Measurements from ENCODE around the gene ADRA1B.

ADRA1B gene

DNA sequence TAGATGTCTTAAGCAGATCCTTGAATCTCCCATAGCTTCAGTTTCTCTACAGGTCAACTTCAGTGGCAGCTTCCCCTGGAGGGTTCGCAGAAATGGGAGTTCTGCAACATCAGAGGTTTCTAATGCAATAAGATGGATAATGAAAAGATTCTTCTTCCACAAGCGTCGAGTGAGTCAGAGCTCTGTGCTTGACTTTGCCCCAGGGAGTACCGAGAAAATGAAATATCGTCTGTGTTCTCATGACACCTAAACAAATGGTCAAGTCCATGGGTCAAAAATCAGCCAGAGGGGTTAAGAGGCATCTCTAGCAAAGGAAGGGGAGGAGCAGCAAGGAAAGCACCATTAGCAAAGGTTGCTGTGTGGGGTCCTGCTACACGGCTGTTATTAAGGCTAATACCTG lies 3.2 kb upstream of the ADRA1B start:
- H3K9ac ChIP-seq (ENCODE audit: insufficient read length, low read depth), result no peak overlapping the region
- TF ChIP-seq ZNF274 (IDR thresholded peaks at IDR 0.05; ENCODE audit: low read depth, low read length), result no peak
- TF ChIP-seq SUZ12 (IDR thresholded peaks at IDR 0.05; ENCODE audit: extremely low read depth, insufficient read depth, insufficient read length), result no peak
- TF ChIP-seq YY1 (IDR thresholded peaks at IDR 0.05; ENCODE audit: insufficient read depth, insufficient read length), result no peak
- DNase-seq (ENCODE audit: low read depth, low spot score), result no peak
- peaks cover 32% of the 10 kb centered on the region for H3K27me3 ChIP-seq (ENCODE audit: insufficient read depth, insufficient read length)
- no peaks in the 10 kb centered on the region for H3K36me3 ChIP-seq (ENCODE audit: insufficient read depth, insufficient read length, low read length)
- no peaks in the 10 kb centered on the region for H3K4me1 ChIP-seq (ENCODE audit: insufficient read depth, insufficient read length)
- no peak overlapping the region for H3K4me3 ChIP-seq (ENCODE audit: insufficient read length, low read depth)
- H3K9me3 ChIP-seq (ENCODE audit: insufficient read depth, low read length), result 0 out of 2 replicates have a peak, but pooled peaks cover 8% of the 10 kb centered on the region

DNA sequence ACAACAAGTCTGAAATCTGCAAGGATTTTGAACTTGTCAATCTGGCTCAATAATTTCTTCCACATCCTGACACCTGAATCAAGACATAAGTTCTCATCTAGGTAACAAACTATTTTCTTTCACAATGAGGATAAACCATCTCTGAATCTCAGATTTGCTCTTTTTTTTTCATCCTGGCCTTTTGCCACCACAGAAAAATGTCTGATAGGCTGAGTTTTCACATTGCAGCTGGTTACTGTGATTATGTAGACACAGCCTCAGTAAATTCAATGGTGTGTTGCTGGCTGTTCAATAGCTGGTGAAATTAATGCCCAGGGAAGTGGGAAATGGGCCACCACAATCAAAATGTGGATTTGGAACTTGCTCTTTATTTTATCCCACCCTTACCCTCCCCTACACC lies 2.8 kb upstream of the ADRA1B start:
- no peak overlapping the region for H3K9ac ChIP-seq (ENCODE audit: insufficient read length, low read depth)
- H3K9me3 ChIP-seq (ENCODE audit: insufficient read depth, low read length), result peaks cover 12% of the 10 kb centered on the region
- H3K27me3 ChIP-seq (ENCODE audit: insufficient read depth, insufficient read length), result peaks cover 32% of the 10 kb centered on the region
- no peaks in the 10 kb centered on the region for H3K4me1 ChIP-seq (ENCODE audit: insufficient read depth, insufficient read length)
- H3K36me3 ChIP-seq (ENCODE audit: insufficient read depth, insufficient read length, low read length), result no peaks in the 10 kb centered on the region
- no peak overlapping the region for H3K4me3 ChIP-seq (ENCODE audit: insufficient read length, low read depth)
- no peak for DNase-seq (ENCODE audit: low read depth, low spot score)
- TF ChIP-seq SUZ12 (IDR thresholded peaks at IDR 0.05; ENCODE audit: extremely low read depth, insufficient read depth, insufficient read length) (no peak), ZNF274 (IDR thresholded peaks at IDR 0.05; ENCODE audit: low read depth, low read length) (no peak), YY1 (IDR thresholded peaks at IDR 0.05; ENCODE audit: insufficient read depth, insufficient read length) (no peak)

GRCh38 chr5:159916841-159917761 lies 819 bp downstream of the ADRA1B start:
- DNase-seq (ENCODE audit: low read depth, low spot score), result no peak
- Histone ChIP-seq H3K36me3 (ENCODE audit: insufficient read depth, insufficient read length, low read length) (no peaks in the 10 kb centered on the region), H3K27me3 (ENCODE audit: insufficient read depth, insufficient read length) (peaks cover 32% of the 10 kb centered on the region), H3K4me3 (ENCODE audit: insufficient read length, low read depth) (peak overlapping the region; percentile 39), H3K4me1 (ENCODE audit: insufficient read depth, insufficient read length) (no peaks in the 10 kb centered on the region), H3K9me3 (ENCODE audit: insufficient read depth, low read length) (peaks cover 17% of the 10 kb centered on the region), H3K9ac (ENCODE audit: insufficient read length, low read depth) (peak overlapping the region; percentile 68)
- TF ChIP-seq SUZ12 (IDR thresholded peaks at IDR 0.05; ENCODE audit: extremely low read depth, insufficient read depth, insufficient read length) (no peak), ZNF274 (IDR thresholded peaks at IDR 0.05; ENCODE audit: low read depth, low read length) (no peak), YY1 (IDR thresholded peaks at IDR 0.05; ENCODE audit: insufficient read depth, insufficient read length) (no peak)

DNA sequence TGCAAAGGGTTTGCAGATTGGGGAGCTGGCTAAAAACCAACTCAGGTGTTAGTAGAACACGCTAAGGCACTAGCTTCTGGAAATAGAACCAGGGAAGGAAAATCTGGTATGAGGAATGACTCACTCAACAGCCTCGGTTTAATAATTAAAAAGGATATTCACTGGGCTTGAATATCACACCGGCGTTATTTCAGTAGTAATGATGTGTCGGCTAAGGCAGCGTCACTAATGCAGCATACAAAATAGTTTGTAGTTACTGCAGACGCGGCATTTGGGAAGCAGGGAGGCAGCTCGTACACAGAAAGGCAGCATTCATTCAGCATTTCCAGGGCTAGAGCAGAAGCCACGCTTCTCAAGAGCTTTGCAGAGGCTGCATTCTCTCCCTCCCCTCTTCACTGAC lies 1.7 kb downstream of the ADRA1B start:
- Histone ChIP-seq H3K4me1 (ENCODE audit: insufficient read depth, insufficient read length) (no peaks in the 10 kb centered on the region), H3K4me3 (ENCODE audit: insufficient read length, low read depth) (no peak overlapping the region), H3K36me3 (ENCODE audit: insufficient read depth, insufficient read length, low read length) (no peaks in the 10 kb centered on the region), H3K9ac (ENCODE audit: insufficient read length, low read depth) (no peak overlapping the region), H3K9me3 (ENCODE audit: insufficient read depth, low read length) (peaks cover 17% of the 10 kb centered on the region), H3K27me3 (ENCODE audit: insufficient read depth, insufficient read length) (peaks cover 32% of the 10 kb centered on the region)
- no peak for DNase-seq (ENCODE audit: low read depth, low spot score)
- TF ChIP-seq YY1 (IDR thresholded peaks at IDR 0.05; ENCODE audit: insufficient read depth, insufficient read length) (no peak), SUZ12 (IDR thresholded peaks at IDR 0.05; ENCODE audit: extremely low read depth, insufficient read depth, insufficient read length) (no peak), ZNF274 (IDR thresholded peaks at IDR 0.05; ENCODE audit: low read depth, low read length) (no peak)

DNA sequence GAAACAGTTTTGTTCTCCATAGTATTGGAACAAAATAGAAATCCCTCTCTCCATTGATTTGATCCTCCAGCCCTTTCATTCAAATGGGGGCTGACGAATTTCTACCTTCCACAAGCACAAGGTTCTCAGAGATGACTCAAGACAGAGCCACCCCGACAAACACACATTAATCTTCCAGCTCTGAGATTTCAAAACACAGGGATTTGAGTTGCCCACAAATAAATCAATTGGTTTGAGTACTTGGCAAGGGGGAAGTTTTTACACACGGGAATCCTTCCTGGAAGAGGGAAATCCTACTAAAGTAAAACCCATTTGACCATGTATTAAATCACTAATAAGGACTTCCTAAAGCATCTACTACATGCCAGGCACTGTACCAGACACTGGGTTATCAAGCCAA lies 5.4 kb downstream of the ADRA1B start:
- peaks cover 17% of the 10 kb centered on the region for H3K9me3 ChIP-seq (ENCODE audit: insufficient read depth, low read length)
- no peak overlapping the region for H3K9ac ChIP-seq (ENCODE audit: insufficient read length, low read depth)
- peaks cover 9% of the 10 kb centered on the region for H3K27me3 ChIP-seq (ENCODE audit: insufficient read depth, insufficient read length)
- DNase-seq (ENCODE audit: low read depth, low spot score), result no peak
- TF ChIP-seq SUZ12 (IDR thresholded peaks at IDR 0.05; ENCODE audit: extremely low read depth, insufficient read depth, insufficient read length) (no peak), ZNF274 (IDR thresholded peaks at IDR 0.05; ENCODE audit: low read depth, low read length) (no peak)
- H3K36me3 ChIP-seq (ENCODE audit: insufficient read depth, insufficient read length, low read length), result no peaks in the 10 kb centered on the region
- H3K4me3 ChIP-seq (ENCODE audit: insufficient read length, low read depth), result no peak overlapping the region
- no peaks in the 10 kb centered on the region for H3K4me1 ChIP-seq (ENCODE audit: insufficient read depth, insufficient read length)

DNA sequence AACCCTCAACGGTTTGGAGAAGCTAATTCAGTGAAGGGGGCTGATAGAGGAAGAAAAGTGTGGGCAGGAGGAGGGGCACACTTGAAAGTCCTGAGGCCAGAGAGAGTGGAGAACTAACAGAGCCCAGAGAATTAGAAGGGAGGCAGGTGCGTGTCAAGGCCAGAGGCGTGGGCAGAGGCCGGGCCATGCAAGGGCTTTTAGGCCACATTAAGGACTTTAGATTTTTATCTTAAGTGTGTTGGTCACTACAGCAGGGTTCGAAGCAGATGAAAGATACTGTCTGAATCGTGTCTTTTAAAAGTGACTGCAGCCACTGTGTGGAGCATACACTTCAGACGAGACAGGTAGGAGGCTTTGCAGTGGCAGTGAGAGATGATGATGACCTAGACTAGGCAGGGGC lies 6.7 kb downstream of the ADRA1B start:
- TF ChIP-seq YY1 (IDR thresholded peaks at IDR 0.05; ENCODE audit: insufficient read depth, insufficient read length) (no peak), ZNF274 (IDR thresholded peaks at IDR 0.05; ENCODE audit: low read depth, low read length) (no peak), SUZ12 (IDR thresholded peaks at IDR 0.05; ENCODE audit: extremely low read depth, insufficient read depth, insufficient read length) (no peak)
- Histone ChIP-seq H3K27me3 (ENCODE audit: insufficient read depth, insufficient read length) (no peaks in the 10 kb centered on the region), H3K9ac (ENCODE audit: insufficient read length, low read depth) (no peak overlapping the region), H3K36me3 (ENCODE audit: insufficient read depth, insufficient read length, low read length) (no peaks in the 10 kb centered on the region), H3K9me3 (ENCODE audit: insufficient read depth, low read length) (peaks cover 9% of the 10 kb centered on the region), H3K4me3 (ENCODE audit: insufficient read length, low read depth) (no peak overlapping the region), H3K4me1 (ENCODE audit: insufficient read depth, insufficient read length) (no peaks in the 10 kb centered on the region)
- no peak for DNase-seq (ENCODE audit: low read depth, low spot score)

- Histone ChIP-seq H3K4me1 (ENCODE audit: insufficient read depth, insufficient read length) (no peaks in the 10 kb centered on the region), H3K9ac (ENCODE audit: insufficient read length, low read depth) (no peak overlapping the region), H3K4me3 (ENCODE audit: insufficient read length, low read depth) (no peak overlapping the region), H3K27me3 (ENCODE audit: insufficient read depth, insufficient read length) (no peaks in the 10 kb centered on the region), H3K36me3 (ENCODE audit: insufficient read depth, insufficient read length, low read length) (no peaks in the 10 kb centered on the region), H3K9me3 (ENCODE audit: insufficient read depth, low read length) (no peaks in the 10 kb centered on the region)
- TF ChIP-seq YY1 (IDR thresholded peaks at IDR 0.05; ENCODE audit: insufficient read depth, insufficient read length), result no peak
- TF ChIP-seq SUZ12 (IDR thresholded peaks at IDR 0.05; ENCODE audit: extremely low read depth, insufficient read depth, insufficient read length), result no peak
- no peak for TF ChIP-seq ZNF274 (IDR thresholded peaks at IDR 0.05; ENCODE audit: low read depth, low read length)
- no peak for DNase-seq (ENCODE audit: low read depth, low spot score)
Measured at GRCh38 chr5:159928122-159928909, 12.0 kb downstream of the ADRA1B start.
